ENCODE data around the gene RAP1GDS1. TPM values are rescaled to one million over a fixed set of nuclear protein-coding genes. Genes with fewer than 3 reads are reported as not detected.
"Not testable (repeated sequence)": the region's sequence is repeated elsewhere in the genome, so short reads cannot be mapped to it uniquely, and the experiment has no call there.

Gene RAP1GDS1
- total RNA-seq, 1 experiment from 2014 or later, result 31.1 TPM

DNA sequence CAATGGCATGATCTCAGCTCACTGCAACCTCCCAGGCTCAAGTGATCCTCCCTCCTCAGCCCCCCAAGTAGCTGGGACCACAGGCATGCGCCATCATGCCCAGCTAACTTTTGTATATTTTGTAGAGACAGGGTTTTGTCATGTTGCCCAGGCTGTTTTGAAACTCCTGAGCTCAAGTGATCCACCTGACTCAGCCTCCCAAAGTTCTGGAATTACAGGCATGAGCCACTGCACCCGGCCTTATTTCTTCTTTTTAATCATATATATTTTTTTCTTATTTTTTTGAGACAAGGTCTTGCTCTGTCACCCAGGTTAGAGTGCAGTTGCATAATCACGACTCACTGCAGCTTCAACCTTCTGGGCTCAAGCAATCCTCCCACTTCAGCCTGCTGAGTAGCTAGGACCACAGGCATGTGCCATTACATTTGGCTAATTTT, 213.2 kb downstream of the RAP1GDS1 start:
- Histone ChIP-seq H3K4me2 (ENCODE audit: low read length) (no peak overlapping the region), H3K4me3 (ENCODE audit: low read length) (no peak overlapping the region), H3K27me3 (ENCODE audit: low read length) (no peaks in the 10 kb centered on the region), H3K4me1 (ENCODE audit: insufficient read depth, low read length) (peaks cover 36% of the 10 kb centered on the region), H3K36me3 (ENCODE audit: low read depth, low read length) (peaks cover 47% of the 10 kb centered on the region), H3K9ac (ENCODE audit: low read length) (no peak overlapping the region), H3K27ac (ENCODE audit: low read length) (peak overlapping the region; percentile 55), H2AFZ (ENCODE audit: low read length) (no peak overlapping the region), H4K20me1 (ENCODE audit: low read length) (no peaks in the 10 kb centered on the region), H3F3A (ENCODE audit: low read length, unreplicated experiment) (no peaks in the 10 kb centered on the region), H3K79me2 (ENCODE audit: low read length) (peaks cover 15% of the 10 kb centered on the region), H3K9me3 (ENCODE audit: low read length) (no peaks in the 10 kb centered on the region), H3K9me2 (replicated peaks; ENCODE audit: low read length) (no peaks in the 10 kb centered on the region)
- ChIA-PET POLR2A (ENCODE audit: unreplicated experiment) (no interaction called here), CTCF (interaction anchor here (0.6 to 0.7 kb wide), 2 partner anchors 41 to 379 kb away, joined by 4 read pairs; no protein-coding TSS in a partner anchor)
- DNase-seq, result peak; percentile 63
- no peak for TF ChIP-seq EZH2 (IDR thresholded peaks at IDR 0.05; ENCODE audit: low read length, unreplicated experiment)
- no peak for TF ChIP-seq EZH2phosphoT487 (IDR thresholded peaks at IDR 0.05; ENCODE audit: borderline replicate concordance, low read length)
- TF ChIP-seq, protein P1, sequence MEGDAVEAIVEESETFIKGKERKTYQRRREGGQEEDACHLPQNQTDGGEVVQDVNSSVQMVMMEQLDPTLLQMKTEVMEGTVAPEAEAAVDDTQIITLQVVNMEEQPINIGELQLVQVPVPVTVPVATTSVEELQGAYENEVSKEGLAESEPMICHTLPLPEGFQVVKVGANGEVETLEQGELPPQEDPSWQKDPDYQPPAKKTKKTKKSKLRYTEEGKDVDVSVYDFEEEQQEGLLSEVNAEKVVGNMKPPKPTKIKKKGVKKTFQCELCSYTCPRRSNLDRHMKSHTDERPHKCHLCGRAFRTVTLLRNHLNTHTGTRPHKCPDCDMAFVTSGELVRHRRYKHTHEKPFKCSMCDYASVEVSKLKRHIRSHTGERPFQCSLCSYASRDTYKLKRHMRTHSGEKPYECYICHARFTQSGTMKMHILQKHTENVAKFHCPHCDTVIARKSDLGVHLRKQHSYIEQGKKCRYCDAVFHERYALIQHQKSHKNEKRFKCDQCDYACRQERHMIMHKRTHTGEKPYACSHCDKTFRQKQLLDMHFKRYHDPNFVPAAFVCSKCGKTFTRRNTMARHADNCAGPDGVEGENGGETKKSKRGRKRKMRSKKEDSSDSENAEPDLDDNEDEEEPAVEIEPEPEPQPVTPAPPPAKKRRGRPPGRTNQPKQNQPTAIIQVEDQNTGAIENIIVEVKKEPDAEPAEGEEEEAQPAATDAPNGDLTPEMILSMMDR (conservative IDR thresholded peaks at IDR 0.05; ENCODE audit: low read depth, low read length), result no peak
- BruUV-seq (replicated peaks), result no TSS peak
- ATAC-seq, result peak; percentile 42
- intact Hi-C loops (cut with micrococcal nuclease), result no loop called here

DNA sequence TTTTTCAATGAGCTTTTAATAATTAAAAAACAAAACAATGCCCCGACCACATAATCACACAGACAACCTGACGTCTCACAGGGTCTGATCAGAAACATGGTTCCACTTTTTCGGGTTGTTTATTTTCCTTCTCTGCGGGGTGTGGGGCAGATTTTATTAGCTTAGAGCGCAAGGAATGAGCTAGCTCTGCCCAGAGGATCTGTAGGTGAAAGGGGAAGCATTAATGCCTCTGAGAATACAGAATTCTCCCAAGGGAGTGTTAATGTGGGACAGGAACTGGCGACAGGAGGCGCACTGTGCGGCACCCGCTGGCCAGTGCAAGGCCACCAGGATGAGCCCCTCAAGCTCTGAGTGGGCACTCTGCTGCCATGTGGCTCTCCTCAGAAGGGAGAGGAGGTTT, 215.7 kb downstream of the RAP1GDS1 start:
- DNase-seq (no peak), ATAC-seq (no peak)
- no TSS peak for BruUV-seq (replicated peaks)
- Histone ChIP-seq H3K4me3 (ENCODE audit: low read length) (no peak overlapping the region), H3K9me3 (ENCODE audit: low read length) (no peaks in the 10 kb centered on the region), H3K36me3 (ENCODE audit: low read depth, low read length) (peaks cover 38% of the 10 kb centered on the region), H3K27me3 (ENCODE audit: low read length) (no peaks in the 10 kb centered on the region), H3K4me1 (ENCODE audit: insufficient read depth, low read length) (peaks cover 58% of the 10 kb centered on the region), H3K27ac (ENCODE audit: low read length) (no peak overlapping the region), H4K20me1 (ENCODE audit: low read length) (no peaks in the 10 kb centered on the region), H3K79me2 (ENCODE audit: low read length) (peaks cover 33% of the 10 kb centered on the region), H2AFZ (ENCODE audit: low read length) (no peak overlapping the region), H3K9me2 (replicated peaks; ENCODE audit: low read length) (no peaks in the 10 kb centered on the region), H3K9ac (ENCODE audit: low read length) (no peak overlapping the region), H3F3A (ENCODE audit: low read length, unreplicated experiment) (no peaks in the 10 kb centered on the region), H3K4me2 (ENCODE audit: low read length) (no peak overlapping the region)
- CTCF ChIA-PET, result no interaction called here
- intact Hi-C loops (cut with micrococcal nuclease), result no loop called here
- POLR2A ChIA-PET (ENCODE audit: unreplicated experiment), result no interaction called here
- TF ChIP-seq EZH2 (IDR thresholded peaks at IDR 0.05; ENCODE audit: low read length, unreplicated experiment), result no peak

DNA sequence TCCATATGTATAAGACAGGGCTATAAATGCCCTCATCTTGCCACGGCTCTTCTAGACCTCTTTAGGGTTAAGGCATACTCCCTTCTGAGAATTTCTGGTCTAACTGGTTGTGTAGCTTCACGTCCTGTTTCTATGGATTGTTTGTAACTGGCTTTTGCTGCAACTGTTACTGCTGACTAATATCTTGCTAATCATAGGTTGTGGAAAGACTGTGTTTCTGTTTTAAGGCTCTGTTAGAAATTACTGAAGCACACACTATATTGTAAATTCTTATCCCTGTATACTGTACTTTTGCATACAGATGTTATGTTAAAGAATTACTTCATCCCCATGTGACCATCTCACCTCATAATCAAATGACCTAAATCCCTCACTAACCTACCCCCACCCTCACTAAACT, 218.4 kb downstream of the RAP1GDS1 start:
- peak overlapping the region; percentile 97 for H3K27ac ChIP-seq (ENCODE audit: low read length)
- H3F3A ChIP-seq (ENCODE audit: low read length, unreplicated experiment); POLR2A ChIA-PET (ENCODE audit: unreplicated experiment); H3K27me3 ChIP-seq (ENCODE audit: low read length); H4K20me1 ChIP-seq (ENCODE audit: low read length); CTCF ChIA-PET; ATAC-seq; H3K9me3 ChIP-seq (ENCODE audit: low read length); BruUV-seq (replicated peaks); H3K9me2 ChIP-seq (replicated peaks; ENCODE audit: low read length); intact Hi-C loops (cut with micrococcal nuclease); H2AFZ ChIP-seq (ENCODE audit: low read length): not testable (repeated sequence)
- H3K9ac ChIP-seq (ENCODE audit: low read length), result peak overlapping the region; percentile 58
- H3K4me1 ChIP-seq (ENCODE audit: insufficient read depth, low read length), result peaks cover 77% of the 10 kb centered on the region
- H3K36me3 ChIP-seq (ENCODE audit: low read depth, low read length), result peaks cover 25% of the 10 kb centered on the region
- H3K4me2 ChIP-seq (ENCODE audit: low read length), result peak overlapping the region; percentile 86
- H3K4me3 ChIP-seq (ENCODE audit: low read length), result peak overlapping the region; percentile 53
- peak; percentile 76 for DNase-seq
- H3K79me2 ChIP-seq (ENCODE audit: low read length), result peaks cover 41% of the 10 kb centered on the region

DNA sequence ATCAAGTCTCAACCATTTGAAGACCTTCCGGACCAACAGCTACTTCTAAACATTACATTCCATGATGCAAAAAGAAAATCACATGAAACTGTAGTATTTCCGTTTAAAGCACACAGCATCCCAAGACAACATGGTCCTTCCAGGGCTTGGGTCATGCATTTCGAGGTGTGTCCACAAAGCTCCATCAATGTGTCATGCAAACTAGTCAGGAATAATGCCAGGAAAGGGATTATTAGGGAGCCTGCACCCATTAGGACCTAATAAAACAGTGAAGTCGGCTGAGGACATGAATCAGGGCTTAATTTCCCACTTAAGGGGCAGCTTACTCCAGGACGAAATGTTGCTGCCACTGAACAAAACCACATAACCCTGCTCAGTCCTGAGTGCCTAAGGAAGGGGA, 219.4 kb downstream of the RAP1GDS1 start:
- peak; percentile 24 for DNase-seq
- Histone ChIP-seq H3K27me3 (ENCODE audit: low read length) (no peaks in the 10 kb centered on the region), H3K79me2 (ENCODE audit: low read length) (peaks cover 41% of the 10 kb centered on the region), H3K4me1 (ENCODE audit: insufficient read depth, low read length) (peaks cover 69% of the 10 kb centered on the region), H3F3A (ENCODE audit: low read length, unreplicated experiment) (no peaks in the 10 kb centered on the region), H3K9me2 (replicated peaks; ENCODE audit: low read length) (no peaks in the 10 kb centered on the region), H3K36me3 (ENCODE audit: low read depth, low read length) (peaks cover 21% of the 10 kb centered on the region; the same call in 1 of the 2 replicates), H3K9ac (ENCODE audit: low read length) (peak overlapping the region; percentile 58), H2AFZ (ENCODE audit: low read length) (no peak overlapping the region), H3K9me3 (ENCODE audit: low read length) (no peaks in the 10 kb centered on the region), H3K4me3 (ENCODE audit: low read length) (no peak overlapping the region; the same call in 1 of the 2 replicates), H4K20me1 (ENCODE audit: low read length) (no peaks in the 10 kb centered on the region), H3K4me2 (ENCODE audit: low read length) (peak overlapping the region; percentile 86), H3K27ac (ENCODE audit: low read length) (peak overlapping the region; percentile 97)
- intact Hi-C loops (cut with micrococcal nuclease), result loop anchor here (5.0 to 10.0 kb wide), 2 partner anchors 94 to 147 kb away; no protein-coding TSS in a partner anchor
- ChIA-PET POLR2A (ENCODE audit: unreplicated experiment) (no interaction called here), CTCF (no interaction called here)
- ATAC-seq, result no peak
- TF ChIP-seq EZH2phosphoT487 (IDR thresholded peaks at IDR 0.05; ENCODE audit: borderline replicate concordance, low read length) (no peak), EZH2 (IDR thresholded peaks at IDR 0.05; ENCODE audit: low read length, unreplicated experiment) (no peak)
- TF ChIP-seq, protein P1 (conservative IDR thresholded peaks at IDR 0.05; ENCODE audit: low read depth, low read length), result no peak
- no TSS peak for BruUV-seq (replicated peaks)
